A549 (cell line): ENCODE measurements around the gene ARHGEF4. TPM values are rescaled to one million over a fixed set of nuclear protein-coding genes. Genes with fewer than 3 reads are reported as not detected.

Experiments
- ATAC-seq, 2 experiments: fragments of 200-7000 bp in 1 of 2; fragments of >200 bp in 1 of 2; cut with Nextera tagmentation in 1 of 2; cut with Tn5 transposase in 1 of 2; 3 replicates each; pipeline versions ENCODE4 v1.8.0 to v1.9.1; 2018 to 2020; ENCODE audit warnings: mild to moderate bottlenecking in 1 of 2, moderate library complexity in 1 of 2
- CTCF ChIA-PET: fragments of 300-600 bp; sonication (Branson Sonifier 250); formaldehyde crosslinking; extraction: SDS; loops from one replicate; lab custom pipeline; 2021; ENCODE audit warnings: antibody characterized with exemption, inconsistent platforms; lab: Yijun Ruan, JAX
- POLR2A ChIA-PET: fragments of 350-600 bp; formaldehyde crosslinking; extraction: SDS; loops from one replicate; lab custom pipeline; 2021; ENCODE audit warnings: antibody characterized with exemption, inconsistent platforms; lab: Yijun Ruan, JAX
- DNase-seq, 2 experiments: peaks; one replicate each; pipeline versions ENCODE4 v3.0.0 to v3.0.0-alpha.2; 2011 to 2016; ENCODE audit warnings: low read depth in 1 of 2, low spot score in 1 of 2
- FAIRE-seq: peaks from 2 replicates; lab custom pipeline; 2011; peaks lifted over from hg19 to GRCh38; lab: Jason Lieb, UNC
- H3K27ac ChIP-seq, 2 experiments: fragments of >200 bp; sonication (Bioruptor Twin); formaldehyde crosslinking; 3 replicates each; pipeline ENCODE4 v1.5.1; 2016 to 2017
- H3K4me1 ChIP-seq: fragments of >200 bp; sonication (Bioruptor Twin); formaldehyde crosslinking; 3 replicates; pipeline ENCODE4 v1.6.1; 2016
- H3K4me2 ChIP-seq: fragments of >200 bp; sonication (Bioruptor Twin); formaldehyde crosslinking; 3 replicates; pipeline ENCODE4 v1.6.1; 2016
- H3K4me3 ChIP-seq: fragments of >200 bp; sonication (Bioruptor Twin); formaldehyde crosslinking; 3 replicates; pipeline ENCODE4 v1.5.1; 2016
- H3K9me3 ChIP-seq: fragments of >200 bp; sonication (Bioruptor Twin); formaldehyde crosslinking; 3 replicates; pipeline ENCODE4 v1.6.1; 2016
- CBX2 ChIP-seq: fragments of 200-600 bp; sonication (generic); IDR thresholded peaks from 2 replicates; pipeline ENCODE4 v1.6.1; 2016; ENCODE audit warnings: low read depth, mild to moderate bottlenecking, borderline replicate concordance
- CTCF ChIP-seq: fragments of >200 bp; sonication (Bioruptor Twin); formaldehyde crosslinking; IDR thresholded peaks from 3 replicates; pipeline ENCODE4 v1.5.1; 2016
- E2F6 ChIP-seq: IDR thresholded peaks from 2 replicates; pipeline ENCODE4 v1.6.1; 2012; ENCODE audit warnings: low read depth, borderline replicate concordance
- FOSL2 ChIP-seq, 2 experiments: fragments of 450-650 bp in 1 of 2; fragments of >200 bp in 1 of 2; sonication (Bioruptor Twin) in 1 of 2; formaldehyde crosslinking; IDR thresholded peaks; 2 replicates each; pipeline versions ENCODE4 v1.5.0 to v1.6.1; 2016 to 2020; ENCODE audit warnings: mild to moderate bottlenecking in 1 of 2, moderate library complexity in 1 of 2
- HMGXB4 ChIP-seq: fragments of 250-450 bp; sonication (Bioruptor Pico); IDR thresholded peaks from 2 replicates; pipeline ENCODE4 v1.5.0; 2021; ENCODE audit warnings: mild to moderate bottlenecking, moderate library complexity, borderline replicate concordance
- JUN ChIP-seq, 2 experiments: fragments of >200 bp; sonication (Bioruptor Twin); formaldehyde crosslinking; IDR thresholded peaks; 2 replicates in 1 of 2; 3 replicates in 1 of 2; pipeline ENCODE4 v1.6.1; 2016 to 2017
- KDM5A ChIP-seq: fragments of 200-600 bp; sonication (generic); IDR thresholded peaks from 2 replicates; pipeline ENCODE4 v1.6.1; 2016; ENCODE audit warnings: antibody characterized with exemption, mild to moderate bottlenecking
- MAX ChIP-seq: IDR thresholded peaks from 2 replicates; pipeline ENCODE4 v1.6.1; 2012
- NPAS2 ChIP-seq: fragments of 250-450 bp; sonication (Bioruptor Pico); IDR thresholded peaks from 2 replicates; pipeline ENCODE4 v1.8.0; 2022; ENCODE audit warnings: mild to moderate bottlenecking, moderate library complexity, borderline replicate concordance
- PHF8 ChIP-seq: fragments of 200-600 bp; sonication (generic); IDR thresholded peaks from 2 replicates; pipeline ENCODE4 v1.6.1; 2016; ENCODE audit warnings: low read depth, mild to moderate bottlenecking, antibody characterized with exemption, moderate library complexity, borderline replicate concordance
- POLR2A ChIP-seq: IDR thresholded peaks from 2 replicates; pipeline ENCODE4 v1.6.1; 2012; ENCODE audit warnings: mild to moderate bottlenecking, low read length
- RAD21 ChIP-seq, 2 experiments: fragments of >200 bp in 1 of 2; sonication (Bioruptor Twin) in 1 of 2; formaldehyde crosslinking in 1 of 2; IDR thresholded peaks in 1 of 2; conservative IDR thresholded peaks in 1 of 2; 2 replicates in 1 of 2; 3 replicates in 1 of 2; pipeline ENCODE4 v1.6.1; 2012 to 2018; ENCODE audit warnings: inconsistent platforms in 1 of 2
- RARB ChIP-seq: fragments of 250-450 bp; sonication (Bioruptor Pico); IDR thresholded peaks from 2 replicates; pipeline ENCODE4 v1.8.0; 2021; ENCODE audit warnings: mild to moderate bottlenecking, moderate library complexity
- RNF2 ChIP-seq: fragments of 200-600 bp; sonication (generic); IDR thresholded peaks from 2 replicates; pipeline ENCODE4 v1.6.1; 2016; ENCODE audit warnings: low read depth, mild to moderate bottlenecking, antibody characterized with exemption, moderate library complexity, borderline replicate concordance
- SMC3 ChIP-seq: fragments of >200 bp; sonication (Bioruptor Twin); formaldehyde crosslinking; IDR thresholded peaks from 3 replicates; pipeline ENCODE4 v1.6.1; 2018; ENCODE audit warnings: inconsistent platforms
- TP53 ChIP-seq: fragments of 250-450 bp; sonication (Bioruptor Pico); IDR thresholded peaks from 2 replicates; pipeline ENCODE4 v1.5.0; 2021; ENCODE audit warnings: mild to moderate bottlenecking, moderate library complexity
- WGBS: methylation state at CpG from one replicate; pipeline ENCODE4 v1.1.6; 2017; ENCODE audit errors: missing lambda C conversion rate; 5-methylcytosine and 5-hydroxymethylcytosine counted together
- polyA plus RNA-seq, 4 experiments: library from polyadenylated mRNA; depleted of rRNA in 3 of 4; stranded (reverse); fragments of >200 nt; fragmentation: RNase III in 1 of 4; extraction: RNeasy Plus Mini Kit Qiagen cat#74134 plus additional on column Dnase treatment in 1 of 4; gene quantifications; 2 replicates in 3 of 4; 3 replicates in 1 of 4; pipeline ENCODE4 v1.2.3, GENCODE V29; 2011 to 2017
- TF ChIP-seq, protein P1 (sequence below): fragments of >200 bp; sonication (Bioruptor Twin); formaldehyde crosslinking; IDR thresholded peaks from 3 replicates; pipeline ENCODE4 v1.6.1; 2016

ARHGEF4 gene
- polyA plus RNA-seq, 2 of the 4 experiments (the other 2 are of a cell fraction), result 1.00 to 2.1 TPM

DNA sequence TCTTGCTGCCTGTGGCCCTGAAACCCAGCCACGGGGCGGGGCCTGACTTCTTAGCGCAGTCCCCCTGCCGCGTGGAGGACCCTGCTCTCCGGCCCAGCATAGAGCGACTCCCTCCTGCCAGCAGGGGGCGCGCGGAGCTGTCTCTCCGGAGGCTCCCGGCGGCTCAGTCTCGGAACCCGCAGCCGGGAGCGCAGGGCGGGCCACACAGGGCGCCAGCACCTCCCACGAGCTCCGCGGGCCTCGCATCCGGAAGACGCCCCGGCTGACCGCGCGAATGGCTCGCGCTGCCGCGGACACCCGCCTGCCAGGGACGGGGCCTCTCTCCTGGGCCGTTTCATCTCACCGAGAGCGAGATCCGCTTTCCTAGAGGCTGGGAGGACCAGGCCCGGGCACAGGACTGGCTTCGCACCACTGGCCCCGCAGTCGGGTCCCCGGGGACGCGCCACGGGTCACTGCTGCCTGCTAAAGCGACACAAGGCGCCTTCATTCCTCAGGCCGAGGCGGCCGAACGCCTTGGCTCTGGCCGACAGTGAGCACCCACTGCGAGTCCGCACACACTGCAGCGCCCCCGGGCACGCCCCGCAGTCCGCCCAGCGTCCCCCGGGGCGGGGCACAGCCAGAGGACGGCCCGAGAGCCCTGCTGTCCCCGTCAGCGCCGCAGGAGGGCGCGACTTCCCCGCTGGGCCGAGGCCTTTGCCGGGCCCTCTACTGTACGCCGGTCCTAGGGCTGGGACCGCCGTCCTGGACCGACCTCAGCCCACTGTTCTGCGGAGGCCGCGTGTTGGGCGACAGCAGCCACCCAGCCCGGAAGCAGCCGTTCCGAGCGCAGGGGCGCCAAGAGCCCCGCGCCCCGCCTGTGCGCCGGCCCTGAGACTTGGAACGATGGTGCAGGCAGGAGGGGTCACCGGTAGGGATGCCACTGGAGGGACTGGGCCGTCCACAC lies 39.0 kb upstream of the ARHGEF4 start:
- POLR2A ChIA-PET, result interaction anchor here (0.7 to 0.8 kb wide), 2 partner anchors 72 to 219 kb away, joined by 3 read pairs; no protein-coding TSS in a partner anchor
- FAIRE-seq (no peak), ATAC-seq (peak; percentile 92 to 97), DNase-seq (peak; percentile 81 to 83)
- H3K4me2 ChIP-seq, result peak overlapping the region; percentile 86
- 9% methylated on average over 27 of the region's 96 CpGs for WGBS
- CTCF ChIA-PET, result interaction anchor here (0.6 to 12.0 kb wide), 70 partner anchors 9 to 327 kb away, joined by 3 to 263 read pairs (median 4); partner anchors contain the start of genes ARHGEF4, GPR148 and PLEKHB2
- peak overlapping the region; percentile 84 to 95 for H3K27ac ChIP-seq
- TF ChIP-seq, protein P1, sequence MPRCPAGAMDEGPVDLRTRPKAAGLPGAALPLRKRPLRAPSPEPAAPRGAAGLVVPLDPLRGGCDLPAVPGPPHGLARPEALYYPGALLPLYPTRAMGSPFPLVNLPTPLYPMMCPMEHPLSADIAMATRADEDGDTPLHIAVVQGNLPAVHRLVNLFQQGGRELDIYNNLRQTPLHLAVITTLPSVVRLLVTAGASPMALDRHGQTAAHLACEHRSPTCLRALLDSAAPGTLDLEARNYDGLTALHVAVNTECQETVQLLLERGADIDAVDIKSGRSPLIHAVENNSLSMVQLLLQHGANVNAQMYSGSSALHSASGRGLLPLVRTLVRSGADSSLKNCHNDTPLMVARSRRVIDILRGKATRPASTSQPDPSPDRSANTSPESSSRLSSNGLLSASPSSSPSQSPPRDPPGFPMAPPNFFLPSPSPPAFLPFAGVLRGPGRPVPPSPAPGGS, result 0 out of 3 replicates have a peak, but pooled peaks have one; percentile 34
- peak; percentile 47 for TF ChIP-seq MAX
- no peak for TF ChIP-seq FOSL2 (IDR thresholded peaks at IDR 0.05)
- TF ChIP-seq FOSL2 (CRISPR knock-in tag; IDR thresholded peaks at IDR 0.05), result no peak
- TF ChIP-seq POLR2A, result peak; percentile 82
- TF ChIP-seq E2F6, result peak; percentile 67; the same call in 1 of the 2 replicates
- peak; percentile 70; the same call in 1 of the 2 replicates for TF ChIP-seq RNF2
- TF ChIP-seq KDM5A, result peak; percentile 57
- TF ChIP-seq HMGXB4 (CRISPR knock-in tag), result peak; percentile 81; the same call in 1 of the 2 replicates
- peak; percentile 30 to 58; a peak in 2 of 5 replicates for TF ChIP-seq JUN (IDR thresholded peaks at IDR 0.05)
- peak; percentile 89 for TF ChIP-seq PHF8
- TF ChIP-seq RARB (CRISPR knock-in tag), result no peak
- TF ChIP-seq NPAS2 (CRISPR knock-in tag), result no peak
- TF ChIP-seq RAD21 (conservative IDR thresholded peaks at IDR 0.05 in 1 of 2, IDR thresholded peaks at IDR 0.05 in 1 of 2), result peak; percentile 84 to 93
- TF ChIP-seq CBX2, result no peak
- peak; percentile 60; the same call in 1 of the 2 replicates for TF ChIP-seq TP53 (CRISPR knock-in tag)
- peak; percentile 87 for TF ChIP-seq CTCF
- peak; percentile 84 for TF ChIP-seq SMC3
- peaks cover 4% of the 10 kb centered on the region; the same call in 1 of the 3 replicates for H3K4me1 ChIP-seq
- no peaks in the 10 kb centered on the region for H3K9me3 ChIP-seq
- H3K4me3 ChIP-seq, result peak overlapping the region; percentile 66
